Hematopoietic multipotent progenitor cell treated with erythropoietin and hydrocortisone succinate and interleukin-3 and kit ligand, for 17 days (in vitro differentiated cells): ENCODE results near the gene MINPP1.

Experiments
- DNase-seq: peaks from one replicate; pipeline ENCODE4 v3.0.0-alpha.2; 2015; ENCODE audit warnings: low spot score

The MINPP1 gene

GRCh38 chr10:87523731-87524130, 19.0 kb downstream of the MINPP1 start:
- no peak for DNase-seq

- no peak for DNase-seq
These were observed 19.6 kb downstream of the MINPP1 start for GRCh38 chr10:87524296-87524695.

- DNase-seq: no peak
These were observed 27.4 kb downstream of the MINPP1 start for GRCh38 chr10:87531908-87532622.

- no peak for DNase-seq
These were observed 28.0 kb downstream of the MINPP1 start for GRCh38 chr10:87532696-87533095.

GRCh38 chr10:87534173-87534858, 29.6 kb downstream of the MINPP1 start:
- DNase-seq: no peak

- DNase-seq: no peak
These were observed 33.7 kb downstream of the MINPP1 start for GRCh38 chr10:87538092-87539015.

- DNase-seq: no peak
These were observed 36.4 kb downstream of the MINPP1 start for GRCh38 chr10:87541114-87541513.

GRCh38 chr10:87544721-87545120, 40.0 kb downstream of the MINPP1 start:
- no peak for DNase-seq

- no peak for DNase-seq
These were observed 41.1 kb downstream of the MINPP1 start for GRCh38 chr10:87545783-87546182.

- no peak for DNase-seq
These were observed 41.5 kb downstream of the MINPP1 start for GRCh38 chr10:87546210-87546609.

- DNase-seq: no peak
These were observed 42.3 kb downstream of the MINPP1 start for GRCh38 chr10:87546971-87547413.

- DNase-seq: peak; percentile 36
These were observed 43.1 kb downstream of the MINPP1 start for GRCh38 chr10:87547734-87548311.

- peak; percentile 5 for DNase-seq
These were observed 46.0 kb downstream of the MINPP1 start for GRCh38 chr10:87550741-87551140.

- DNase-seq: no peak
These were observed 46.6 kb downstream of the MINPP1 start for GRCh38 chr10:87551326-87551725.

GRCh38 chr10:87552248-87552929, 47.7 kb downstream of the MINPP1 start:
- DNase-seq: no peak

GRCh38 chr10:87557409-87557808, 52.7 kb downstream of the MINPP1 start:
- DNase-seq: no peak

- DNase-seq: no peak
These were observed 53.6 kb downstream of the MINPP1 start for GRCh38 chr10:87558333-87558732.

- DNase-seq: no peak
These were observed 54.7 kb downstream of the MINPP1 start for GRCh38 chr10:87559392-87559791.

GRCh38 chr10:87560495-87561129, 55.9 kb downstream of the MINPP1 start:
- no peak for DNase-seq

GRCh38 chr10:87562750-87563149, 58.1 kb downstream of the MINPP1 start:
- DNase-seq: no peak

- DNase-seq: no peak
These were observed 60.3 kb downstream of the MINPP1 start for GRCh38 chr10:87565010-87565409.
